HG03521 (cell line): ENCODE measurements around the gene TMEM178B.

Source experiments
- ATAC-seq: cut with Tn5 transposase; IDR thresholded peaks from one replicate; pipeline ENCODE4 v1.9.1; 2021; ENCODE audit warnings: mild to moderate bottlenecking, moderate library complexity; ENCODE audit not compliant: unreplicated experiment

Gene TMEM178B

GRCh38 chr7:141497391-141497790 is 423.5 kb downstream of the TMEM178B start:
- no peak for ATAC-seq

GRCh38 chr7:141500608-141501007 is 426.7 kb downstream of the TMEM178B start:
- no peak for ATAC-seq

GRCh38 chr7:141501451-141501850 is 427.6 kb downstream of the TMEM178B start:
- ATAC-seq: no peak

- no peak for ATAC-seq
These were observed 437.4 kb downstream of the TMEM178B start for GRCh38 chr7:141511316-141511675.

- ATAC-seq: no peak
These were observed 438.0 kb downstream of the TMEM178B start for GRCh38 chr7:141511676-141512396.

GRCh38 chr7:141512597-141512996 is 438.7 kb downstream of the TMEM178B start:
- no peak for ATAC-seq

- no peak for ATAC-seq
These were observed 439.9 kb downstream of the TMEM178B start for GRCh38 chr7:141513720-141514119.

GRCh38 chr7:141515941-141516340 is 442.1 kb downstream of the TMEM178B start:
- ATAC-seq: no peak

GRCh38 chr7:141519623-141520022 is 445.8 kb downstream of the TMEM178B start:
- no peak for ATAC-seq

- ATAC-seq: no peak
These were observed 448.9 kb downstream of the TMEM178B start for GRCh38 chr7:141522657-141523342.

- no peak for ATAC-seq
These were observed 452.2 kb downstream of the TMEM178B start for GRCh38 chr7:141525973-141526514.

- no peak for ATAC-seq
These were observed 453.2 kb downstream of the TMEM178B start for GRCh38 chr7:141527076-141527475.

GRCh38 chr7:141528399-141528798 is 454.5 kb downstream of the TMEM178B start:
- ATAC-seq: no peak
